Measurements from ENCODE around the gene MRC1. TPM values are rescaled to one million over a fixed set of nuclear protein-coding genes. Genes with fewer than 3 reads are reported as not detected.

The MRC1 gene
- total and polyA plus RNA-seq, 2 of the 8 experiments (the other 6 are each of a cell fraction or from before 2014, with no cell fraction given) = 0.03 to 0.06 TPM

DNA sequence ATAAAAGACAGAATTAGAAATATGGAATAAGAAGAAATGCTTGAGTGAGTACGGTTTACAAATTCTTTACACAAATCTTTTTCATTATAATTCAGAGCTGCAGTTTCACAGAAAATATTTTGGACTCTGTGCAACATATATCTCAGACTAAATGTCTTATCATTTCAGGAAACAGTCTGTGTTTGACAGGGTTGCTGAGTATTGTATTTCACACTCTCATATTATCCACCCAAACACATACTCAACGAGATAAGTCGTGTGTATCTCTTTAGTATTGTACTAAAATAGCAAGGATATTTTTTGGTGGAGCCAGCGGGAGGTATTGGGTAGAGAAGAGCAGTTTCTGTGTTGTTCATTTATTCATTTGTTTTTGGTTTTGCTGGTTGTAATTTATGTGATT, 103.6 kb downstream of the MRC1 start:
- no peak overlapping the region for H3K56ac ChIP-seq (replicated peaks; ENCODE audit: insufficient read length, low read depth, low read length)

More for the DNA sequence above, 103.6 kb downstream of the MRC1 start:
- Histone ChIP-seq H3K4me1 (replicated peaks in 1 of 4; ENCODE audit: control insufficient read depth in 3 of 4, insufficient read depth in 4 of 4, low read length in 3 of 4) (no peaks in the 10 kb centered on the region), H3K18ac (ENCODE audit: extremely low read depth, low read length) (no peak overlapping the region), H2BK15ac (ENCODE audit: low read length) (no peak overlapping the region), H3K23me2 (ENCODE audit: low read depth, low read length) (no peaks in the 10 kb centered on the region), H2AK5ac (ENCODE audit: low read depth, low read length) (no peak overlapping the region), H2BK5ac (ENCODE audit: low read depth, low read length) (no peak overlapping the region), H2BK12ac (ENCODE audit: low read depth, low read length) (no peak overlapping the region), H4K20me1 (replicated peaks in 1 of 2; ENCODE audit: control insufficient read depth in 1 of 2, insufficient read depth in 2 of 2, low read length in 2 of 2) (no peaks in the 10 kb centered on the region), H3K4me2 (ENCODE audit: insufficient read depth in 1 of 2, low read depth in 2 of 2, low read length in 2 of 2) (no peak overlapping the region), H4K5ac (ENCODE audit: insufficient read length, low read depth, low read length) (no peak overlapping the region), H3K36me3 (ENCODE audit: control insufficient read depth in 2 of 4, insufficient read depth in 4 of 4, low read length in 3 of 4) (no peaks in the 10 kb centered on the region), H3K14ac (ENCODE audit: insufficient read length) (no peak overlapping the region), H3K4ac (replicated peaks; ENCODE audit: insufficient read length, low read depth, low read length) (no peak overlapping the region), H3K4me3 (ENCODE audit: extremely low read depth in 1 of 4, insufficient read depth in 2 of 4, low read depth in 3 of 4, low read length in 4 of 4) (no peak overlapping the region), H2BK120ac (replicated peaks; ENCODE audit: low read depth, low read length) (no peak overlapping the region), H3K79me1 (ENCODE audit: low read depth, low read length) (no peaks in the 10 kb centered on the region), H2AFZ (ENCODE audit: low read length) (no peak overlapping the region), H4K8ac (ENCODE audit: extremely low read depth, insufficient read depth, low read length) (no peak overlapping the region), H4K91ac (replicated peaks; ENCODE audit: insufficient read length, low read length) (no peak overlapping the region), H2BK20ac (ENCODE audit: low read length) (no peak overlapping the region), H3K9me3 (ENCODE audit: insufficient read depth in 2 of 2, low read depth in 1 of 2, low read length in 1 of 2) (no peaks in the 10 kb centered on the region), H3K27me3 (replicated peaks in 1 of 4; ENCODE audit: control insufficient read depth in 3 of 4, extremely low read depth in 1 of 4, insufficient read depth in 3 of 4, low read length in 3 of 4) (no peaks in the 10 kb centered on the region), H3K23ac (ENCODE audit: insufficient read length) (no peak overlapping the region), H3K79me2 (ENCODE audit: control insufficient read depth in 1 of 2, insufficient read depth in 2 of 2, low read length in 2 of 2) (no peaks in the 10 kb centered on the region), H3K9ac (replicated peaks in 1 of 4; ENCODE audit: extremely low read depth in 1 of 4, low read depth in 3 of 4, low read length in 3 of 4) (no peak overlapping the region), H3K27ac (ENCODE audit: low read depth, low read length) (no peak overlapping the region)
- POLR2A ChIA-PET (ENCODE audit: partially characterized antibody) = no interaction called here
- FAIRE-seq = no peak
- no peak for DNase-seq (ENCODE audit: low read depth in 1 of 2, low spot score in 2 of 2)
- CTCF ChIA-PET (ENCODE audit: partially characterized antibody) = no interaction called here
- 85% methylated on average over 4 of the region's 4 CpGs; no CpG with 5 or more reads in 1 of the 2 experiments for WGBS, 2 experiments (ENCODE audit: extremely low coverage in 1 of 2, insufficient coverage in 1 of 2, insufficient read length in 1 of 2, insufficient replicate concordance in 2 of 2, low coverage in 1 of 2, low lambda C conversion rate in 2 of 2, missing lambda C conversion rate in 1 of 2)
- no peak for TF ChIP-seq ASH2L (IDR thresholded peaks at IDR 0.05; ENCODE audit: low read length)
- TF ChIP-seq HDAC6 (IDR thresholded peaks at IDR 0.05; ENCODE audit: low read depth, low read length) = no peak
- no peak for TF ChIP-seq FOSL1 (IDR thresholded peaks at IDR 0.05; ENCODE audit: insufficient read depth, low read depth, low read length)
- TF ChIP-seq RBBP5 (IDR thresholded peaks at IDR 0.05; ENCODE audit: borderline replicate concordance, low read depth, low read length) = no peak
- no peak for TF ChIP-seq RAD21 (IDR thresholded peaks at IDR 0.05 in 1 of 2, conservative IDR thresholded peaks at IDR 0.05 in 1 of 2; ENCODE audit: low read depth in 2 of 2, low read length in 2 of 2)
